GM13977 (cell line): Measurements from ENCODE around the gene MYH7.

Experiments
- DNase-seq: peaks from one replicate; pipeline ENCODE4 v3.0.0; 2012; ENCODE audit warnings: low spot score
- CTCF ChIP-seq: IDR thresholded peaks from 2 replicates; pipeline ENCODE4 v1.5.1; 2012; ENCODE audit warnings: mild to moderate bottlenecking, control low read depth; ENCODE audit not compliant: insufficient read depth; ENCODE audit errors: extremely low read depth, missing control alignments
- in situ Hi-C: fragments of 300-500 bp; cut with MboI; formaldehyde crosslinking; loops from one replicate; pipeline ENCODE4 v1.12.0; 2022; ENCODE audit warnings: low sequenced_read_pairs, low pct_unique_long_range_greater_than_20kb, mixed read lengths, inconsistent platforms; ENCODE audit not compliant: unreplicated experiment

MYH7 gene

DNA sequence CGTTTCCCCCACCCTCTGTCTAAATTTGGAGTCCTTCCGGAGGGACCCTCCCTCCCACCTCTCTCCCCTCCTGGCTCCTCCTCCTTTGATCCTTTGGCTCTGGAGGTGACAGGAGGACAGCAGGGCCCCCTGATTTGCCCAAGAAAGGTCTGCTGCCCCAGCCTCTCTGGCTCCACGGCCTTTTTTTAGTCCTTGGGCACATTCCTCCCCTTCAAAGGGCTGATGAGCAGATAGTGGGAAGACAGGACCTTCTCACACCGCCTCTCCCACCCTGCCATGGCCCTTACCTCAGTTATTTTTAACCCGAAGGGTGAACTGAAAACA lies 27.2 kb downstream of the MYH7 start:
- no peak for DNase-seq
- TF ChIP-seq CTCF: no peak
- in situ Hi-C loops: no loop called here

GRCh38 chr14:23407516-23408306 lies 27.7 kb downstream of the MYH7 start, which contains the start of gene MYH6:
TSS of gene MYH6 (minus strand) at chr14:23408273. CDS start at chr14:23407223, 1,050 bp downstream.
- in situ Hi-C loops: no loop called here
- DNase-seq: no peak
- no peak for TF ChIP-seq CTCF

GRCh38 chr14:23406725-23407355 lies 28.6 kb downstream of the MYH7 start:
- DNase-seq: no peak
- TF ChIP-seq CTCF: no peak
- in situ Hi-C loops: no loop called here

- in situ Hi-C loops: no loop called here
- no peak for DNase-seq
- no peak for TF ChIP-seq CTCF
Observed at GRCh38 chr14:23406244-23406643, 29.2 kb downstream of the MYH7 start.

DNA sequence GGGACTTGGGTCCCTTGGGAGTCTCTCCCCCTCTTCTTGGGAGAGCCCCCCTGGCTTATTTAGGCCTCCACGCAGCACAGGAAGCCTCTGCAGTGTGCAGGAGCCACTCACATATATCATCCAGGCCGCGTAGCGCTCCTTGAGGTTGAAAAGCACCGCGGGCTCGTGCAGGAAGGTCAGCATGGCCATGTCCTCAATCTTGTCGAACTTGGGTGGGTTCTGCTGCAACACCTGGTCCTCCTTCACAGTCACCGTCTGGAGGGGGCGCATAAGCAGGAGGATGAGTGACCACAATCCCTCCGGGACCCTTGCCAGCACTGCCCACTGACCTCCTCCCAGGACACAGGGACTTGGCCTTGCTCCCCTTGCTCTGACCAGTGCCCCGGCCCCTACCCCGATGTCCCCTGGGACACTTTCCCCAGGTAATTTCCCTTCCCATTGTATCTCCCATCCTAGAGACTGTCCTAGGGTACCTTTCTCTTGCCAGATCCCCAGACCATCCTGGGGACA lies 29.9 kb downstream of the MYH7 start:
- TF ChIP-seq CTCF: no peak
- no peak for DNase-seq
- in situ Hi-C loops: no loop called here

DNA sequence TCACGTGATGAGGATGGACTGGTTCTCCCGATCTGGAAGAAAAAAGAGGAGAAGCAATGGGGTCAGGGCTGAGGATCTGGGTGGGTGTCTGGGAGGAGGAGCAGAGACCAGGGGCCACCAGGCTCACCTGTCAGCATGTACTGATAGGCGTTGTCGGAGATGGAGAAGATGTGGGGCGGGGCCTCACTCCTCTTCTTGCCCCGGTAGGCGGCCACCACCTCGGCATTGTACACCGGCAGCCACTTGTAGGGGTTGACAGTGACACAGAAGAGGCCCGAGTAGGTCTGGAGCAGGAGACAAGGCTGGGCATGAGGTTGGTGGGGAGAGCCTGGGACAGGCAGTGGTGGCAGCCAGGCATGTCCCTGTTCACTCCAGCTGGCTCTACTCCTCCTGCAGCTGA lies 30.4 kb downstream of the MYH7 start:
- DNase-seq: no peak
- in situ Hi-C loops: no loop called here
- TF ChIP-seq CTCF: no peak
